ENCODE measurements around the gene STARD3. TPM values are rescaled to one million over a fixed set of nuclear protein-coding genes. Genes with fewer than 3 reads are reported as not detected.
A peak's percentile ranks its signal among the peaks of the same experiment; 100 is the strongest.

STARD3 gene
- total RNA-seq, 2 donors from 2014 or later = 60.3 to 60.5 TPM

- peaks cover 23% of the 10 kb centered on the region for H3K36me3 Mint-ChIP-seq (ENCODE audit: low read depth)
- Histone ChIP-seq H3K27me3 (ENCODE audit: control insufficient read depth, insufficient read depth, low read length, poor library complexity, severe bottlenecking) (no peaks in the 10 kb centered on the region), H3K4me1 (ENCODE audit: control insufficient read depth, insufficient read depth, low read length) (peaks cover 13% of the 10 kb centered on the region), H3K4me3 (ENCODE audit: low read length) (no peak overlapping the region), H3K36me3 (ENCODE audit: control insufficient read depth, insufficient read depth, low read length) (peaks cover 31% of the 10 kb centered on the region), H3K27ac (ENCODE audit: low read depth, low read length) (peak overlapping the region; percentile 32), H3K9me3 (ENCODE audit: control insufficient read depth, low read length) (no peaks in the 10 kb centered on the region), H3K9ac (ENCODE audit: extremely low read depth, low read length, poor library complexity, severe bottlenecking) (no peak overlapping the region)
- TF ChIP-seq CTCF (conservative IDR thresholded peaks at IDR 0.05) = peak; percentile 53
- WGBS, 2 experiments (ENCODE audit: insufficient coverage in 1 of 2, insufficient read length in 1 of 2) = 59 to 82% methylated on average over 5 to 11 of the region's 11 CpGs
- peak overlapping the region; percentile 25 for H3K4me3 Mint-ChIP-seq
- H3K27ac Mint-ChIP-seq = peak overlapping the region; percentile 84
- DNase-seq = peak; percentile 80
- peaks cover 50% of the 10 kb centered on the region for H3K4me1 Mint-ChIP-seq
- no peaks in the 10 kb centered on the region for H3K27me3 Mint-ChIP-seq (ENCODE audit: insufficient read depth)
- H3K9me3 Mint-ChIP-seq = no peaks in the 10 kb centered on the region
Observed at GRCh38 chr17:39704821-39705551, 68.0 kb downstream of the STARD3 start.

- Mint-ChIP-seq H3K36me3 (ENCODE audit: low read depth) (peaks cover 32% of the 10 kb centered on the region), H3K4me1 (peaks cover 49% of the 10 kb centered on the region), H3K27ac (peak overlapping the region; percentile 84), H3K4me3 (no peak overlapping the region), H3K9me3 (no peaks in the 10 kb centered on the region), H3K27me3 (ENCODE audit: insufficient read depth) (no peaks in the 10 kb centered on the region)
- no peak for TF ChIP-seq CTCF (conservative IDR thresholded peaks at IDR 0.05)
- H3K9me3 ChIP-seq (ENCODE audit: control insufficient read depth, low read length) = no peaks in the 10 kb centered on the region
- peaks cover 38% of the 10 kb centered on the region for H3K36me3 ChIP-seq (ENCODE audit: control insufficient read depth, insufficient read depth, low read length)
- 88 to 89% methylated on average over 5 to 12 of the region's 12 CpGs for WGBS, 2 experiments (ENCODE audit: insufficient coverage in 1 of 2, insufficient read length in 1 of 2)
- no peak overlapping the region for H3K27ac ChIP-seq (ENCODE audit: low read depth, low read length)
- peaks cover 13% of the 10 kb centered on the region for H3K4me1 ChIP-seq (ENCODE audit: control insufficient read depth, insufficient read depth, low read length)
- no peaks in the 10 kb centered on the region for H3K27me3 ChIP-seq (ENCODE audit: control insufficient read depth, insufficient read depth, low read length, poor library complexity, severe bottlenecking)
- H3K4me3 ChIP-seq (ENCODE audit: low read length) = no peak overlapping the region
- no peak overlapping the region for H3K9ac ChIP-seq (ENCODE audit: extremely low read depth, low read length, poor library complexity, severe bottlenecking)
- DNase-seq = peak; percentile 76
Observed at GRCh38 chr17:39705786-39706348, 68.9 kb downstream of the STARD3 start.

- Histone ChIP-seq H3K4me1 (ENCODE audit: control insufficient read depth, insufficient read depth, low read length) (peaks cover 10% of the 10 kb centered on the region), H3K36me3 (ENCODE audit: control insufficient read depth, insufficient read depth, low read length) (peaks cover 39% of the 10 kb centered on the region), H3K9ac (ENCODE audit: extremely low read depth, low read length, poor library complexity, severe bottlenecking) (no peak overlapping the region), H3K27me3 (ENCODE audit: control insufficient read depth, insufficient read depth, low read length, poor library complexity, severe bottlenecking) (no peaks in the 10 kb centered on the region), H3K9me3 (ENCODE audit: control insufficient read depth, low read length) (no peaks in the 10 kb centered on the region), H3K27ac (ENCODE audit: low read depth, low read length) (no peak overlapping the region), H3K4me3 (ENCODE audit: low read length) (no peak overlapping the region)
- Mint-ChIP-seq H3K9me3 (no peaks in the 10 kb centered on the region), H3K4me3 (no peak overlapping the region), H3K27ac (no peak overlapping the region), H3K27me3 (ENCODE audit: insufficient read depth) (no peaks in the 10 kb centered on the region), H3K36me3 (ENCODE audit: low read depth) (peaks cover 35% of the 10 kb centered on the region), H3K4me1 (peaks cover 43% of the 10 kb centered on the region)
- WGBS, 2 experiments (ENCODE audit: insufficient coverage in 1 of 2, insufficient read length in 1 of 2) = 91 to 100% methylated on average over 3 to 8 of the region's 8 CpGs
- DNase-seq = no peak
- TF ChIP-seq CTCF (conservative IDR thresholded peaks at IDR 0.05) = no peak
Observed at GRCh38 chr17:39706383-39706782, 69.4 kb downstream of the STARD3 start.
